Keratinocyte (primary cell): Measurements from ENCODE around the gene SMCO2. TPM values are rescaled to one million over a fixed set of nuclear protein-coding genes. Genes with fewer than 3 reads are reported as not detected.

ENCODE experiments used
- DNase-seq: peaks from one replicate; pipeline ENCODE4 v3.0.0-alpha.2; 2011; ENCODE audit warnings: low read depth, missing footprints, low spot score
- FAIRE-seq: peaks from 2 replicates; lab custom pipeline; 2011; peaks lifted over from hg19 to GRCh38; lab: Jason Lieb, UNC
- H2AFZ ChIP-seq: 2 replicates; pipeline ENCODE4 v1.6.0; 2012; ENCODE audit warnings: low read length, control low read depth, inconsistent platforms; ENCODE audit not compliant: control insufficient read depth
- H3K27ac ChIP-seq: 2 replicates; pipeline ENCODE4 v1.5.1; 2011; ENCODE audit warnings: low read length; ENCODE audit not compliant: control insufficient read depth, insufficient read depth
- H3K27me3 ChIP-seq: 3 replicates; pipeline ENCODE4 v1.6.0; 2011; ENCODE audit warnings: low read length; ENCODE audit not compliant: control insufficient read depth, insufficient read depth; ENCODE audit errors: extremely low read depth
- H3K36me3 ChIP-seq, 2 experiments: 2 replicates in 1 of 2; 3 replicates in 1 of 2; pipeline ENCODE4 v1.5.1; 2011; ENCODE audit warnings: low read length in 2 of 2, mild to moderate bottlenecking in 1 of 2; ENCODE audit not compliant: control insufficient read depth in 2 of 2, insufficient read depth in 2 of 2; ENCODE audit errors: extremely low read depth in 1 of 2
- H3K4me1 ChIP-seq: 3 replicates; pipeline ENCODE4 v1.5.1; 2011; ENCODE audit warnings: low read length; ENCODE audit not compliant: control insufficient read depth, insufficient read depth; ENCODE audit errors: extremely low read depth
- H3K4me2 ChIP-seq: 3 replicates; pipeline ENCODE4 v1.6.0; 2011; ENCODE audit warnings: low read depth, low read length; ENCODE audit not compliant: control insufficient read depth, insufficient read depth; ENCODE audit errors: extremely low read depth
- H3K4me3 ChIP-seq, 3 experiments: fragments of 200-600 bp in 1 of 3; sonication (generic) in 1 of 3; 2 replicates in 2 of 3; 3 replicates in 1 of 3; pipeline ENCODE4 v1.5.1; 2011 to 2016; ENCODE audit warnings: low read length in 3 of 3, mild to moderate bottlenecking in 3 of 3, control low read depth in 2 of 3, inconsistent platforms in 1 of 3, low read depth in 1 of 3, mixed read lengths in 1 of 3, mixed run types in 1 of 3, moderate library complexity in 1 of 3; ENCODE audit not compliant: control insufficient read depth in 2 of 3, insufficient read depth in 2 of 3; ENCODE audit errors: extremely low read depth in 1 of 3
- H3K79me2 ChIP-seq: 2 replicates; pipeline ENCODE4 v1.6.0; 2012; ENCODE audit warnings: low read length; ENCODE audit not compliant: control insufficient read depth, insufficient read depth
- H3K9ac ChIP-seq: 3 replicates; pipeline ENCODE4 v1.6.0; 2011; ENCODE audit warnings: low read length; ENCODE audit not compliant: control insufficient read depth, insufficient read depth; ENCODE audit errors: extremely low read depth
- H3K9me1 ChIP-seq: 3 replicates; pipeline ENCODE4 v1.6.0; 2011; ENCODE audit warnings: low read length; ENCODE audit not compliant: control insufficient read depth, insufficient read depth; ENCODE audit errors: extremely low read depth
- H3K9me3 ChIP-seq: 2 replicates; pipeline ENCODE4 v1.5.1; 2012; ENCODE audit warnings: low read depth, low read length; ENCODE audit not compliant: control insufficient read depth
- H4K20me1 ChIP-seq: 3 replicates; pipeline ENCODE4 v1.6.0; 2011; ENCODE audit warnings: low read length; ENCODE audit not compliant: control insufficient read depth, insufficient read depth; ENCODE audit errors: extremely low read depth
- CTCF ChIP-seq, 3 experiments: IDR thresholded peaks in 1 of 3; conservative IDR thresholded peaks in 1 of 3; optimal IDR thresholded peaks in 1 of 3; 2 replicates in 2 of 3; 3 replicates in 1 of 3; pipeline versions ENCODE3 to v1.5.1; 2011; ENCODE audit warnings: low read length in 3 of 3, mild to moderate bottlenecking in 3 of 3, moderate library complexity in 2 of 3, control low read depth in 1 of 3, inconsistent platforms in 1 of 3; ENCODE audit not compliant: insufficient read depth in 2 of 3; ENCODE audit errors: extremely low read depth in 1 of 3
- EZH2 ChIP-seq: IDR thresholded peaks from one replicate; pipeline ENCODE4 v1.6.1; 2012; ENCODE audit warnings: inconsistent platforms, mild to moderate bottlenecking, low read length, moderate library complexity
- dilution Hi-C: fragments of 300-500 bp; cut with MboI; formaldehyde crosslinking; loops from one replicate; pipeline ENCODE4 v1.7.0; 2020; ENCODE audit warnings: low sequenced_read_pairs; ENCODE audit not compliant: extremely low pct_ligation_motif_present
- polyA plus RNA-seq, 5 experiments: library from polyadenylated mRNA; depleted of rRNA in 3 of 5; stranded (reverse) in 3 of 5; stranded (forward) in 1 of 5; unstranded in 1 of 5; fragments of >200 nt; gene quantifications; 1 replicate in 1 of 5; 2 replicates in 3 of 5; 3 replicates in 1 of 5; pipeline versions ENCODE4 v1.2.1 to v1.2.3, GENCODE V29; 2011 to 2012; ENCODE audit warnings: missing spikeins in 2 of 5, low read depth in 1 of 5, low replicate concordance in 1 of 5

Gene SMCO2
- polyA plus RNA-seq, 1 donor (not counting 4 experiments of a cell fraction or from before 2014, with no cell fraction given), result 0.49 TPM

GRCh38 chr12:27467641-27468040, 21.1 kb downstream of the SMCO2 start:
- Histone ChIP-seq H2AFZ (no peak overlapping the region), H3K9ac (no peak overlapping the region), H3K27ac (no peak overlapping the region), H3K4me2 (no peak overlapping the region), H3K36me3 (no peaks in the 10 kb centered on the region), H3K4me3 (no peak overlapping the region), H3K79me2 (no peaks in the 10 kb centered on the region), H3K27me3 (no peaks in the 10 kb centered on the region), H3K4me1 (peaks cover 4% of the 10 kb centered on the region), H3K9me3 (no peaks in the 10 kb centered on the region), H3K9me1 (no peaks in the 10 kb centered on the region), H4K20me1 (no peaks in the 10 kb centered on the region)
- TF ChIP-seq EZH2 (no peak), CTCF (optimal IDR thresholded peaks at IDR 0.05 in 1 of 3, IDR thresholded peaks at IDR 0.05 in 1 of 3, conservative IDR thresholded peaks at IDR 0.05 in 1 of 3; ENCODE audit: extremely low read depth in 1 of 3, insufficient read depth in 2 of 3, low read length in 3 of 3) (no peak)
- dilution Hi-C loops, result no loop called here
- FAIRE-seq (no peak), DNase-seq (no peak)

GRCh38 chr12:27468241-27468640, 21.7 kb downstream of the SMCO2 start:
- dilution Hi-C loops, result no loop called here
- H3K9me1 ChIP-seq, result no peaks in the 10 kb centered on the region

More at GRCh38 chr12:27468241-27468640, 21.7 kb downstream of the SMCO2 start:
- Histone ChIP-seq H3K27ac (no peak overlapping the region), H3K36me3 (no peaks in the 10 kb centered on the region), H3K9ac (no peak overlapping the region), H4K20me1 (no peaks in the 10 kb centered on the region), H3K27me3 (no peaks in the 10 kb centered on the region), H3K4me1 (no peaks in the 10 kb centered on the region), H3K4me2 (no peak overlapping the region), H3K4me3 (no peak overlapping the region), H3K9me3 (no peaks in the 10 kb centered on the region), H3K79me2 (no peaks in the 10 kb centered on the region), H2AFZ (no peak overlapping the region)
- TF ChIP-seq CTCF (optimal IDR thresholded peaks at IDR 0.05 in 1 of 3, IDR thresholded peaks at IDR 0.05 in 1 of 3, conservative IDR thresholded peaks at IDR 0.05 in 1 of 3; ENCODE audit: extremely low read depth in 1 of 3, insufficient read depth in 2 of 3, low read length in 3 of 3) (no peak), EZH2 (no peak)
- no peak for DNase-seq
- FAIRE-seq, result no peak
